ENCODE data around the gene GFOD1. TPM values are rescaled to one million over a fixed set of nuclear protein-coding genes. Genes with fewer than 3 reads are reported as not detected.

The GFOD1 gene
- total RNA-seq, 1 donor from 2014 or later = 2.2 TPM

DNA sequence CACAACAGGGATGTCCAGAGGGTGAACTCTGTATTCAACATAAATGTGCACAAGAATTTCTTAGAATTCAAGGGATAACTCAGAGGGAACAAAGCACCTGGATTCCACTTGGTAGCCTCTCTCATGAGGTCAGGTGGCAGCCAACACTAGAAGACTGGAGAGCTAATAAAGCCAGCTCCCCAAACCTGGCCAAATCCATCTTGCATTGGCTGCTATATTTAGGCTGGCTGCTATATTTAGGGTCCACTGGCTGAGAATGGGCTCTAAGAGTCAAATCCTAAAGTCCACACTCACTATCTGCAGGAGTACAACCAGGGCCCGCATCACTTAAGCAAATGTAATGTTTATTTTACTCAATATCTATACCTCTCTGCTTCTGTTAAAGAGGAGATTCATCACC is 179.1 kb downstream of the GFOD1 start:
- TF ChIP-seq, protein P1, sequence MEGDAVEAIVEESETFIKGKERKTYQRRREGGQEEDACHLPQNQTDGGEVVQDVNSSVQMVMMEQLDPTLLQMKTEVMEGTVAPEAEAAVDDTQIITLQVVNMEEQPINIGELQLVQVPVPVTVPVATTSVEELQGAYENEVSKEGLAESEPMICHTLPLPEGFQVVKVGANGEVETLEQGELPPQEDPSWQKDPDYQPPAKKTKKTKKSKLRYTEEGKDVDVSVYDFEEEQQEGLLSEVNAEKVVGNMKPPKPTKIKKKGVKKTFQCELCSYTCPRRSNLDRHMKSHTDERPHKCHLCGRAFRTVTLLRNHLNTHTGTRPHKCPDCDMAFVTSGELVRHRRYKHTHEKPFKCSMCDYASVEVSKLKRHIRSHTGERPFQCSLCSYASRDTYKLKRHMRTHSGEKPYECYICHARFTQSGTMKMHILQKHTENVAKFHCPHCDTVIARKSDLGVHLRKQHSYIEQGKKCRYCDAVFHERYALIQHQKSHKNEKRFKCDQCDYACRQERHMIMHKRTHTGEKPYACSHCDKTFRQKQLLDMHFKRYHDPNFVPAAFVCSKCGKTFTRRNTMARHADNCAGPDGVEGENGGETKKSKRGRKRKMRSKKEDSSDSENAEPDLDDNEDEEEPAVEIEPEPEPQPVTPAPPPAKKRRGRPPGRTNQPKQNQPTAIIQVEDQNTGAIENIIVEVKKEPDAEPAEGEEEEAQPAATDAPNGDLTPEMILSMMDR (conservative IDR thresholded peaks at IDR 0.05; ENCODE audit: low read depth, low read length) = no peak
- no peak for DNase-seq (ENCODE audit: low read depth)
- no peak overlapping the region for H3K4me3 ChIP-seq (ENCODE audit: low read depth, low read length)

Other genes with a start within 250 kb of the GFOD1 start
- gene TBC1D7, start 159.1 kb downstream of the GFOD1 start, total RNA-seq = 17.1 and 20.3 TPM in 2 replicates
- 4.6 and 12.5 TPM in 2 replicates for gene SIRT5, start 87.0 kb upstream of the GFOD1 start, total RNA-seq
- 140 and 186 TPM in 2 replicates for gene NOL7, start 127.7 kb upstream of the GFOD1 start, total RNA-seq
- gene RANBP9, start 224.2 kb upstream of the GFOD1 start, total RNA-seq = 13.5 and 21.7 TPM in 2 replicates